GM18519 (cell line): Measurements from ENCODE around the gene CRTC1.

Experiments used
- ATAC-seq: cut with Tn5 transposase; IDR thresholded peaks from one replicate; pipeline ENCODE4 v1.9.1; 2021; ENCODE audit warnings: mild to moderate bottlenecking, moderate library complexity; ENCODE audit not compliant: unreplicated experiment, low FRiP score

Gene CRTC1

GRCh38 chr19:18697680-18698079 is 14.2 kb downstream of the CRTC1 start:
- no peak for ATAC-seq

DNA sequence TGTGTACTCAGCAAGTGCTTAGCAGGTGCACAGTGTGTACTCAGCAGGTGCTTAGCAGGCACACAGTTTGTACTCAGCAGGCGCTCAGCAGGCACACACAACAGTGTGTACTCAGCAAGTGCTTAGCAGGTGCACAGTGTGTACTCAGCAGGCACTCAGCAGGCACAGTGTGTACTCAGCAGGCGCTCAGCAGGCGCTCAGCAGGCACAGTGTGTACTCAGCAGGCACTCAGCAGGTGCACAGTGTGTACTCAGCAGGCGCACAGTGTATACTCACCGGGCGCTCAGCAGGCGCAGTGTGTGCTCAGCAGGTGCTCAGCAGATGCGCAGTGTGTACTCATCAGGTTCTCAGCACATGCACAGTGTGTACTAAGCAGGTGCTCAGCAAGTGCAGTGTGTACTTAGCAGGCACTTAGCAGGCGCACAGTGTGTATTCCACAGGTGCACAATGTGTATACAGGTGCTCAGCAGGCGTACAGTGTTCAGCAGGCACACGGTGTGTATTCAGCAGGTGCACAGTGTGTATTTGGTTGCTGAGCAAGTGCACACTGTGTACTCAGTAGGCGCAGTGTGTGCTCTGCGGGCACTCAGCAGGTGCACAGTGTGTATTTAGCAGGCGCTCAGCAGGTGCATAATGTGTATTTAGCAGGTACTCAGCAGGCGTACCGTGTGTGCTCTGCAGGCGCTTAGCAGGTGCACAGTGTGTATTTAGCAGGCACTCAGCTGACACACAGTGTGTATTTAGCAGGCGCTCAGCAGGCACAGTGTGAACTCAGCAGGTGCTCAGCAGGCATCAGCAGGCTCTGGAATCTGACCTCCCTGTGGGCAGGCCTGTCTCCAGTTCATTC is 15.1 kb downstream of the CRTC1 start:
- ATAC-seq: no peak

DNA sequence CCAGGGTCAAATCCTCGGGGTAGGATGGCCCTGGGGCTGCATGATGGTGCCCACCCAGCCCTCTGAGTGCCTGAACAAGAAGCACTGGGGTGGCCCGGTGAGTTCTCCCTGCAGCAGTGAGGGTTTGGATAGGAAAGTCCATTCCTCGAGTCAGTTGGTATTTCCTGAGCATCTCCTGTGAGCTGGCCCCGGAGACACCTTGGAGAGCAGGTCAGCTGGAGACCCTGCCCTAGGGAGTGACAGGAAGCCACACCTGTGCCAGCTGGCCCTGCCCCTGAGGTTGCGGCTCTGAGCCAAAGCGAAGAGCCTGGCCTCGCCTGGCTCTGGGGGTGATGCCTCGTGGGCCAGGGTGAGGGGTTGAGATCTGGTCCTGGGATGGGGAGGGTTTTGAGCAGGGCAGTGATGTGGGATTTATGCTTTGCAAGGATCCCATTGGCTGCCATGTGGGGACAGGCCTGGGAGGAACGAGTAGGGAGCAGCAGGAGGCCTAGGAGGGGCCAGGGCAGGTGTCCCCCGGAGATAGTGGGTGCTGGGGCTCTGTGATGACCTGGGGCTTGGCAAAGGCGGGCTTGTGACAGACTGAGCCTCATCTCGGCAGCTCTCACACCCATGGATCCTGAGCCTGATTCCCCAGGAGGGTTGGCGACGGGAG is 16.0 kb downstream of the CRTC1 start:
- no peak for ATAC-seq

GRCh38 chr19:18700501-18701249 is 17.2 kb downstream of the CRTC1 start:
- ATAC-seq: no peak

DNA sequence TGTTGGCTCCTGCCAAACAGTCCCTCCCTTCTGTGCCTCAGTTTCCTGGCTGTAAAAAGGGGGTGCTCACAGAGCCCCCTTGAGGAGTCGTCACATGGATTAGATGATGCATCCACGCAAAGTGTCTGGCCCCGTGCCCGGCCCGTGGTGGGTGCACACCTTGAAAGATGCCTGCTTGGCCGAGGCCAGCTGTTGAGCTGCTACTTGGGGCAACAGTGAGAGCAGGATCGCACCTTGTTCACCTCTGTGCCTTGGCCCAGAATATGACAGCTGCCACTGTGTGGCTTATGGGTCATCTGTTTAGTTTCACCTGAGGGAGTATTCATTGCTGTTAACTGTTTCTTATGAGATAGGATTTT is 17.7 kb downstream of the CRTC1 start:
- no peak for ATAC-seq

- no peak for ATAC-seq
These were observed 20.6 kb downstream of the CRTC1 start for GRCh38 chr19:18704054-18704453.

GRCh38 chr19:18704971-18705370 is 21.5 kb downstream of the CRTC1 start:
- no peak for ATAC-seq

- no peak for ATAC-seq
These were observed 25.2 kb downstream of the CRTC1 start for GRCh38 chr19:18708452-18709231.

- ATAC-seq: no peak
These were observed 26.1 kb downstream of the CRTC1 start for GRCh38 chr19:18709546-18709945.

- no peak for ATAC-seq
These were observed 26.7 kb downstream of the CRTC1 start for GRCh38 chr19:18710186-18710585.

DNA sequence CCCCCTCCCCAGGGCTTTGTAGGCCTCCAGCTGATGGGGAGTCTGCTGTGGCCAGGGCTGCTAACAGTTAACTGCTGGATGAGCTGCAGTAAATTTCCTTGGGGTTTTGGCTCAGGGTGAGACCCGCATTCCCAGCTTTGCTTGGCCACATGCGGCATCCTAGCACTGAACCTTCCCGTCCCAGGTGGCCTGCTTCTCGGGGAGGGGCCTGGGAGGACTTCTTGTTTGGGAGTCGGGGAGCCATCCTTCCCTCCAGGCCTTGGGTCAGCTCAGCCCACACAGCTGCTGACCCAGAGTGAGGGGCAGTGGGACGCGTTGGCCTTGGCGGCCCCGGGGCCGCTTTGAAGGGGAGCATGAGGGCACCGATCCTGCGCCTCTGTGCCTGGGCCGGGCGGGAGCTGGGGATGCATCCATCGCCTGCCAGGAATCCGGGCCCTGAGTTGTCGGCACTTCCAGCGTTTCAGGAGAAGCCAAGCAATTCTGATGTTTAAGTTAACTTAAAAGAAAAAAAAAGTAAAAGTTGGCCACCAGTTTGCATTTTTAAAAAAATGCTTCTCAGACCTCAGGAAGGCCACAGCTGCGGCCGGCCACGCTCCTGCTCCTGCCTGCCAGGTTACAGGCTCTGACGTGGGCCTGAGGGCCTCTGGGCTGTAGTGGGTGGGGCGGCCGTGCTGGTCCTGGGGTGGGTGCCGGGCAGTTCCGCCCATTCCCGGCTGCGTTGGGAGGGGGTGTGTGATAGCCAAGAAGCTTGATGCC is 27.7 kb downstream of the CRTC1 start:
- ATAC-seq: no peak

DNA sequence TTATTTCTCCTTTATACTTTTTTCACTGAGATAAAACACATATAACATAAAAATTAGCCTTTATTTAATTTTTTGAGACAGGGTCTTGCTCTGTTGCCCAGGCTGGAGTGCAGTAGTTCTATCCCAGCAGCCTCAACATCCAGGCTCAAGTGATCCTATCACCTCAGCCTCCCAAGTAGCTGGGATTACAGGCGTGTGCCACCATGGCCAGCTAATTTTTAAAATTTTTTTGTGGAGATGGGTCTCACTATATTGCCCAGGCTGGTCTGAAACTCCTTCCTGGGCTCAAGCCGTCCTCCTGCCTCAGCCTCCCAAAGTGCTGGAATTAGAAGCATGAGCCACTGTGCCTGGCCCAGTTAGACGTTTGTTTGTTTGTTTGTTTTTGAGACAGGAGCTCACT is 28.4 kb downstream of the CRTC1 start:
- no peak for ATAC-seq

DNA sequence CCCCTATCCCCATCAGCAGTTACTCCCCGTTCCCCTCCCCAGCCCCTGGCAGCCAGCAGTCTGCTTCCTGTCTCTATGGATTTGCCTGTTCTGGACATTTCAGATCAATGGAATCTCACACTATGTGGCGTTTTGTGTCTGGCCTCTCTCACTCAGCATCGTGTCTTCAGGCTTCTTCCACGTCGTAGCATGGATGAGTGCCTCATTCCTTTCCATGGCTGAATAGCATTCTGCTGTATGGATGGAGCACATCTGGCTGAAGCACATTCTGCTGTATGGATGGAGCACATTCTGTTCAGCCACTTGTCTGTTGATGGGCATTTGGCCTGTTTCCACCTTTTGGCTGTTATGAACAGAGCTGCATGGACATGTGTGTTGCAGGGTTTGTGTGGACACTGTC is 29.5 kb downstream of the CRTC1 start:
- no peak for ATAC-seq

- no peak for ATAC-seq
These were observed 30.2 kb downstream of the CRTC1 start for GRCh38 chr19:18713550-18714117.

- no peak for ATAC-seq
These were observed 31.9 kb downstream of the CRTC1 start for GRCh38 chr19:18715416-18715815.

GRCh38 chr19:18716857-18717256 is 33.4 kb downstream of the CRTC1 start:
- ATAC-seq: no peak

DNA sequence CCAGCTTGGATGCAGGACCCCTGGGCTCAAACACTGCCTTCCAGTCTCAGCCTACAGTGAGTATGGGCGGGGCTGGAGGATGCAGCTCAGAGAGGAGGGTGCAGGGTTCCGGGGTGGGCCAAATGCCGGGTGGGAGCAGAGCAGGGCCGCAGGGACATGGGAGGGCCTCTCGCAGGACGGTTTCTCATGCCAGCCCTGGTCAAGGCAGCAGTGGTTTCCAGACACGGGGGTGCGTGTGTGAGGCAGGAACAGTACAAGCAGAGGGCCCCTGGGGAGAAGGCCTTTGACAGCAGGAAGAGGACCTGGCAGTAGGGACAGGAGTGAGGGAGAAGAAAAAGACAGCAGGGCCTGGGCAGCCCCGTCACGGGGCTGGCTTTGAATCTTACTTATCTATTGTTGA is 34.1 kb downstream of the CRTC1 start:
- no peak for ATAC-seq

DNA sequence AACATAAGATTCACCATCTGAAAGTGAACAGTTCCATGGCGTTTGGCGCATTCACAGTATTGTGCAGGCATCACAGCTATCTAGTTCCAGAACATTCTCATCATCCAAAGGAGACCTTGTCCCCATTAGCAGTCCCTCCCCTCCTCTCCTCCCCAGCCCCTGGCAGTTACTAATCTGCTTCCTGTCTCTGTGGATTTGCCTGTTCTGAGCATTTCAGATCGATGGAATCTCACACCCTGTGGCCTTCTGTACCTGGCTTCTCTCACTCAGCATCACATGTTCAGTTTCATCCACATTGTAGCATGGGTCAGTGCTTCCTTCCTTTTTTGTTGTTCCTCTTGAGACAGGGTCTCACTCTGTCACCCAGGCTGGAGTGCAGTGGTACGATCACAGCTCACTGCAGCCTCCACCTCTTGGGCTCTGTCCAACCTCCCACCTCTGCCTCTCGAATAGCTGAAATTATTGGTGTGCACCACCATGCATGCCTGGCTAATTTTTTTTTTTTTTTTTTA is 34.6 kb downstream of the CRTC1 start:
- ATAC-seq: no peak

GRCh38 chr19:18718846-18719458 is 35.5 kb downstream of the CRTC1 start:
- no peak for ATAC-seq
